Activated CD8-positive, alpha-beta T cell treated with anti-CD3 and anti-CD28 coated beads for 36 hours (primary cell): Measurements from ENCODE around the gene TXNDC17. TPM values are rescaled to one million over a fixed set of nuclear protein-coding genes. Genes with fewer than 3 reads are reported as not detected.

Experiments
- ATAC-seq: fragments of 200-7000 bp; cut with Tn5 transposase; one replicate; pipeline ENCODE4 v1.10.0; 2021; ENCODE audit warnings: mild to moderate bottlenecking, moderate library complexity
- CTCF ChIA-PET: fragments of 350-600 bp; sonication (Branson Sonifier 250); formaldehyde crosslinking; loops from one replicate; lab custom pipeline; 2021; ENCODE audit warnings: antibody characterized with exemption; lab: Charles Lee
- POLR2A ChIA-PET: fragments of 350-600 bp; sonication (Branson Sonifier 250); formaldehyde crosslinking; loops from one replicate; lab custom pipeline; 2021; ENCODE audit warnings: antibody characterized with exemption; lab: Charles Lee
- DNase-seq: peaks from one replicate; pipeline ENCODE4 v3.0.0-alpha.2; 2020
- H3K27ac Mint-ChIP-seq: one replicate; pipeline ENCODE4 v1.8.0; 2021; ENCODE audit warnings: mild to moderate bottlenecking, mixed read lengths
- H3K27me3 Mint-ChIP-seq: one replicate; pipeline ENCODE4 v1.8.0; 2021; ENCODE audit warnings: mixed read lengths
- H3K36me3 Mint-ChIP-seq: one replicate; pipeline ENCODE4 v1.8.0; 2021; ENCODE audit warnings: low read depth, mixed read lengths
- H3K4me1 Mint-ChIP-seq: one replicate; pipeline ENCODE4 v1.8.0; 2021; ENCODE audit warnings: low read depth, mixed read lengths
- H3K4me3 Mint-ChIP-seq: one replicate; pipeline ENCODE4 v1.8.0; 2021; ENCODE audit warnings: mild to moderate bottlenecking, moderate library complexity, mixed read lengths
- H3K9me3 Mint-ChIP-seq: one replicate; pipeline ENCODE4 v1.8.0; 2021; ENCODE audit warnings: mixed read lengths
- intact Hi-C: fragments of 100-400 bp; cut with micrococcal nuclease; formaldehyde crosslinking; loops from one replicate; pipeline ENCODE4 v1.10.0; 2022
- total RNA-seq, 2 experiments: library from RNA; stranded (reverse); gene quantifications; one replicate each; pipeline ENCODE4 v1.2.3, GENCODE V29; 2021
- TF ChIP-seq, protein P1 (sequence below): fragments of 200-600 bp; IDR thresholded peaks from one replicate; pipeline ENCODE4 v1.8.0; 2022; ENCODE audit warnings: antibody characterized with exemption, mild to moderate bottlenecking

TXNDC17 gene
- total RNA-seq, 2 experiments from 2014 or later = 100.0 to 103 TPM

GRCh38 chr17:6642592-6642991, 1.7 kb downstream of the TXNDC17 start:
- H3K27ac Mint-ChIP-seq = peak overlapping the region; percentile 97
- H3K4me1 Mint-ChIP-seq = peaks cover 58% of the 10 kb centered on the region
- ChIA-PET POLR2A (interaction anchor here (4.1 kb wide), 1 partner anchor 8 kb away, joined by 28 read pairs; the partner anchor contains the start of genes C17orf100 and MED31), CTCF (interaction anchor here (2.2 kb wide), 1 partner anchor 8 kb away, joined by 11 read pairs; the partner anchor contains the start of genes C17orf100 and MED31)
- TF ChIP-seq, protein P1, sequence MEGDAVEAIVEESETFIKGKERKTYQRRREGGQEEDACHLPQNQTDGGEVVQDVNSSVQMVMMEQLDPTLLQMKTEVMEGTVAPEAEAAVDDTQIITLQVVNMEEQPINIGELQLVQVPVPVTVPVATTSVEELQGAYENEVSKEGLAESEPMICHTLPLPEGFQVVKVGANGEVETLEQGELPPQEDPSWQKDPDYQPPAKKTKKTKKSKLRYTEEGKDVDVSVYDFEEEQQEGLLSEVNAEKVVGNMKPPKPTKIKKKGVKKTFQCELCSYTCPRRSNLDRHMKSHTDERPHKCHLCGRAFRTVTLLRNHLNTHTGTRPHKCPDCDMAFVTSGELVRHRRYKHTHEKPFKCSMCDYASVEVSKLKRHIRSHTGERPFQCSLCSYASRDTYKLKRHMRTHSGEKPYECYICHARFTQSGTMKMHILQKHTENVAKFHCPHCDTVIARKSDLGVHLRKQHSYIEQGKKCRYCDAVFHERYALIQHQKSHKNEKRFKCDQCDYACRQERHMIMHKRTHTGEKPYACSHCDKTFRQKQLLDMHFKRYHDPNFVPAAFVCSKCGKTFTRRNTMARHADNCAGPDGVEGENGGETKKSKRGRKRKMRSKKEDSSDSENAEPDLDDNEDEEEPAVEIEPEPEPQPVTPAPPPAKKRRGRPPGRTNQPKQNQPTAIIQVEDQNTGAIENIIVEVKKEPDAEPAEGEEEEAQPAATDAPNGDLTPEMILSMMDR = no peak
- no peaks in the 10 kb centered on the region for H3K9me3 Mint-ChIP-seq
- peak overlapping the region; percentile 89 for H3K4me3 Mint-ChIP-seq
- ATAC-seq (no peak), DNase-seq (no peak)
- peaks cover 37% of the 10 kb centered on the region for H3K36me3 Mint-ChIP-seq
- intact Hi-C loops = loop anchor here (10.0 kb wide), 1 partner anchor 168 kb away; no protein-coding TSS in a partner anchor
- H3K27me3 Mint-ChIP-seq = no peaks in the 10 kb centered on the region

DNA sequence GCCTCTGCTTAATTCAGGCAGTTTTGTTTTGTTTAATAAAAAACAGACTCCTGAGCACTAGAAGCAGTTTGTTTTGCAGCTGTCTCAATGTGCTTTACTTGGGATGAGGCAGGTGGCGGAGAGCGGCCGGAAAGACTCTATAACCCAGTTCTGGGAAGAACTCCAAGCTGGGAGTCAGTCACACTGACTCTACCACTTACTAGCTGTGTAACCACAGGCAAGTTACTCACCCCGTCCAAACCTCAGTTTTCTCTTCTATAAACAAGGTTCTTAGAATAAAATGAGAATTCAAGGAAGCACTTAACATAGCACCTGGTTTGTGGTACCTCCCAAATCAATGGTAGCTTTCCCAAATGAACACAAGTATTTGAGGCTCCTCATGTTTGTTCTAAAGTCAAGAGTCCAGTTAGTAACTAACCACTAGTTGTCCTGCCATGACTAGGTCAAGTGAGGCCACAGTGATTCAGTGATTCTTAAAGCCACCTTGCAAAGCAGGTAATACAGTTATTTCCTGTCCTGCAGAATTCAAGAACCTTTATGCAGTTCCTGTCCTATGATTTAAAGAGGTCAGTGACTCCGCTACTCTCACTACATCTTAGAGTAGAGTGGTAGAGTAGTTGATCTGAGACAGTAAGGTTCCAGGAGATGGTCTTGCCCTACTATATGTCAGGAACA, 2.7 kb downstream of the TXNDC17 start:
- intact Hi-C loops = loop anchor here (10.0 kb wide), 1 partner anchor 169 kb away; no protein-coding TSS in a partner anchor
- Mint-ChIP-seq H3K9me3 (no peaks in the 10 kb centered on the region), H3K36me3 (peaks cover 44% of the 10 kb centered on the region), H3K27me3 (no peaks in the 10 kb centered on the region), H3K4me3 (peak overlapping the region; percentile 8), H3K27ac (peak overlapping the region; percentile 77), H3K4me1 (peaks cover 60% of the 10 kb centered on the region)
- ChIA-PET POLR2A (interaction anchor here (0.6 kb wide), 1 partner anchor 78 kb away, joined by 3 read pairs; no protein-coding TSS in a partner anchor), CTCF (no interaction called here)
- TF ChIP-seq, protein P1 = no peak
- no peak for DNase-seq
- no peak for ATAC-seq

DNA sequence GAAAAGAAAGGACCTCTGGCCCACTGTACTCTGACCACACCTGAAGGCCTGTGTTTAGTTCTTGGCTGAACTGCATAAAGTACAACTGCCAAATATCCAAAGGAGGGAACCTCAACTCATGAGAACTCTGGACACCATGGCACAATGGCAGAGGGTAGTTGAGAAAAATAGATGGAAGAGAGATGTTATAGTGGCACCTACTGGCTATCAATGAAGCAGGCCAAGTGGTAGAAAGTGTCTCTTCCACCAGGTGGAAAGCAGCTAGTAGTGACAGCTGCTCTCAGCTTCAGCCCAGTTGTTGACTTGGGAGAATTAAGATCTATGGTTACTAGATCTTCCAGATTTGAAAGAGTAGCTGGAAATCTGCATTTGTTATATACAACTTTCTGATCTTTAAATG, 7.3 kb downstream of the TXNDC17 start:
- Mint-ChIP-seq H3K36me3 (peaks cover 36% of the 10 kb centered on the region), H3K27me3 (no peaks in the 10 kb centered on the region), H3K4me3 (no peak overlapping the region), H3K27ac (peak overlapping the region; percentile 18), H3K4me1 (peaks cover 63% of the 10 kb centered on the region), H3K9me3 (no peaks in the 10 kb centered on the region)
- CTCF ChIA-PET = interaction anchor here (2.6 kb wide), 1 partner anchor 175 kb away, joined by 8 read pairs; no protein-coding TSS in a partner anchor
- POLR2A ChIA-PET = no interaction called here
- intact Hi-C loops = loop anchor here (10.0 kb wide), 1 partner anchor 173 kb away; no protein-coding TSS in a partner anchor
- DNase-seq = no peak
- ATAC-seq = no peak
- TF ChIP-seq, protein P1 = no peak

DNA sequence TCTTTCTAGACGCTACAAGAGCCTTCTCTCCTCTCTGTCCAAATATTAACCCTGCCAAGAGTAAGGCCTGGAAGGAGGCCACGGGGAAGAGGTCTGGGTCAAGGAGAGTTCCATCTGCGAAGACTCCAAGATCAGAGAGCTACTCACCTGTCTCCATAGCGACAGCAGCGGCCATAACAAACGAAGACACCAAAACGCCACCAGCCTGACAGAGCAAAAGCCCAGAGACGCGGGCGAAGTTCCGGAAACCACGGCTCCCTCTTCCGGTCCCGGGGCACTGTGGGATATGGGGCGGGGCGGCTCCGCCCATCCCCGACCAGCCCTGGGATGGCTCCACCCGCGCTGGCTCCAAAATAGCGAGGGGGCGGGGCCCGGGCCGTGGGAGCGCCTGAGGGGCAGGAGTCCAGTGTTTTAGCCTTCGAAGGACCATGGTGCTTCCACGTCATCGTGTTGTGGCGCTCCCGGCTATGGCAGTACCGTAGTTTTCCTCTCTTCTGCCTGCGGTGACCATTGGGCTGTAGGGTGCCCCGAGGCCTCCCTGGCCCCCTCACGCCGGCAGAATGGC, 10.6 kb downstream of the TXNDC17 start, which contains the start of the genes C17orf100 and MED31:
Gene C17orf100 (plus strand): TSS at position 409 of the 565 bp plus-strand sequence. CDS start 152 bp downstream, at position 561.
Gene MED31 (minus strand): TSS at position 252 of the 565 bp plus-strand sequence. CDS start 77 bp downstream, at position 175.
- Mint-ChIP-seq H3K27me3 (peaks cover 6% of the 10 kb centered on the region), H3K27ac (peak within 1 kb of the TSS; percentile 97), H3K4me3 (peak within 1 kb of the TSS; percentile 91), H3K9me3 (no peaks in the 10 kb centered on the region), H3K4me1 (peaks cover 54% of the 10 kb centered on the region), H3K36me3 (peaks cover 20% of the 10 kb centered on the region)
- DNase-seq (peak; percentile 96), ATAC-seq (peak; percentile 96)
- TF ChIP-seq, protein P1 = no peak
- ChIA-PET CTCF (interaction anchor here (0.6 to 1.9 kb wide), 5 partner anchors 9 to 371 kb away, joined by 3 to 11 read pairs (median 3); no protein-coding TSS in a partner anchor), POLR2A (interaction anchor here (0.6 to 2.6 kb wide), 5 partner anchors 9 to 1183 kb away, joined by 3 to 28 read pairs (median 3); partner anchors contain the start of genes DHX33, KIAA0753 and TXNDC17)
- intact Hi-C loops = no loop called here
